HG03175 (cell line): ENCODE data around the gene ZMYM4.
"Not testable (repeated sequence)": the region's sequence is repeated elsewhere in the genome, so short reads cannot be mapped to it uniquely, and the experiment has no call there.

Source experiments
- ATAC-seq: cut with Tn5 transposase; IDR thresholded peaks from one replicate; pipeline ENCODE4 v1.9.1; 2021; ENCODE audit warnings: mild to moderate bottlenecking, moderate library complexity; ENCODE audit not compliant: unreplicated experiment

The ZMYM4 gene

DNA sequence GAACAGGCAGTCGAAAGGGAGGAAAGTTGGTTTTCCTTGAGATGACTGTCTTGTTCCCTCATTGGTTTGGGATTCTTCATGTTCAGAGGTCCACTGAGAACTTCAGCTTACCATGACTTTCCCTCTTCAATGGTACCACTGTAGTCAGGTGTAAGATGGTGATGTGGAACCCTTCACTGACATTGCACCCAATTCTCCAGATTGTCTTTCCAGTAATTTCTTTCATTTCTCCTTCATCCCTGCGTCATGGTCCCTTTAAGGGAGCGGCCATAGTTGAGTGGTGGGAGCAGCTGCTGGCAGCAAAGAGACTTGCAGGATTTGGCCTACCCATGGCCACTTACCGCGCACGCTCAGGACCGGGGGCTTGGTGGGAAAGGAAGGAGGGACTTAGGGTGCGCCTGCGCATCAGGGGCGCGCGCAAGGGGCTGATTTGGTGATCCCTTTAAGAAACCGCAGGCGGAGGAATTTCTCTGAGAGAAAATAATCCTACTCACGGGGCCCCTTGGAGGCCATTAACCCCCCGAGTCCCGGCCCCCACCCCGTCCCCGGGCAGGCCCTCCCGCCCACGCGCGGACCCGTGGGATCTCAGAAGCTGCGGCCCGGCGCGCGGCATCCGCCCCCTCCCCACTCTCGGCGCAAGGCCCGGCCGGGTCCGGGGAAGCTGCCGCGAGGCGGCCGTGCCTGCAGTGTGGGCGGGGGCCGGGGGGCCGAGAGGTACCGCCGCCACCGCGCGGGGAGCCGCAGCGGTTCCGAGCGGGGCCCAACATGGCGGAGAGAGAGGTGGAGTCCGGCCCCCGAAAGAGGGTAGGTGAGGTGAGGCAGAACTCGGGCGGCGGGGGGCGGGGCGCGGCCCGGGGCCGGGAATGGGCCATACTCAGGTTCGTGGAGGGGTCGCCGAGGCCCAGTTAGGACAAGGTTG lies at the start of gene ZMYM4:
Gene ZMYM4 (plus strand): TSS at position 428 of the 919 bp plus-strand sequence. CDS start 338 bp downstream, at position 766.
- peak; percentile 87 for ATAC-seq

DNA sequence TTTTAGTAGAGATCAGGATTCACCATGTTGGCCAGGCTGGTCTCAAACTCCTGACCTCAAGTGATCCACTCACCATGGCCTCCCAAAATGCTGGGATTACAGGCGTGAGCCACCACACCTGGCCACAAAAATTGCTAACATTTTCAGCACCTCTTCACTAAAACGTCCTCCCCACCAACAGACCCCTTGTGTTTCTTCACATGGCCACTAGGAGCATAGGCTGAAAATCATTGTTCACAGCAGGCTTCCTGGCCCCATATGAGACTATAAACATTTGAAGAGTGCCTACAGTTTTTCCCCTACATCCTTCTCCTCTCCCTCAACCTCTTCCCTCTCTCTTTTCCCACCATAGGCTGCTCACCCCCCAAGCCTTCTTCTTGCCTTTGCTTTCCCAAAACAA lies 47.5 kb upstream of the ZMYM4 start:
- ATAC-seq, result no peak

DNA sequence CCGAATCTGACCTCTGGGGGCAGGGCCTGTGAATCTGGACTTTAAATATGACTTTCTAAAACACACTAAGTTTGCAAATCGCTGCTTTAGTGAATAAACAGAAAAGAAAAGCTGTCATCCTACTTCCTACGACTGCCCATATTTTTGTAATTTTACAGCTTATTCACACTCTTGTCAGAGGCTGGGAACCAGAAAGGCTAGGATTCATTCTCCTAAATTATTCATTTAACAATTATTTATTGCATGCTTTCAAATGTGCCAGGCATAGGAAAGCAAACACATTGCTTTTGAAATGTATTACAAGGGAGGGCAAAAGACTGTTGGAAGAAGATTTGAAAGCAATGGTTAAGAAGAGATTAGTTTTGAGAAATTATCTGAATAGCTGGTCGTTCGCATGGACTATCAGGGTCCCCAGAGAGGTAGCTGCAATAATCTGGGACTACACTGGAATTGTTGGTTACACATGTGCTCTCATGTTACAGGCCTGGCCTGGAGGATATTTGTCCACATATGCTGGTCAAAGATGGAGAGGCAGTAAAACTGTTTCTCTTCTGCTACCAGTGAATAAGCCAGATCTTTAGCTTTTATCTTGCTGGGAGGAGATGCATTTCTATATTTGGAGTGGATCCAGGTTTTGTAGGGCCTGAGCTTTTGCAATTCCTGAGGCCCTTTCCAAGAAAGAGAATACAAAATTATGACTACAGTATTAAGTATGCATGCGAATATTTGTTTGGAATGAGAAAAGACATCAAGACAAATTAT lies 46.0 kb upstream of the ZMYM4 start:
- no peak for ATAC-seq

DNA sequence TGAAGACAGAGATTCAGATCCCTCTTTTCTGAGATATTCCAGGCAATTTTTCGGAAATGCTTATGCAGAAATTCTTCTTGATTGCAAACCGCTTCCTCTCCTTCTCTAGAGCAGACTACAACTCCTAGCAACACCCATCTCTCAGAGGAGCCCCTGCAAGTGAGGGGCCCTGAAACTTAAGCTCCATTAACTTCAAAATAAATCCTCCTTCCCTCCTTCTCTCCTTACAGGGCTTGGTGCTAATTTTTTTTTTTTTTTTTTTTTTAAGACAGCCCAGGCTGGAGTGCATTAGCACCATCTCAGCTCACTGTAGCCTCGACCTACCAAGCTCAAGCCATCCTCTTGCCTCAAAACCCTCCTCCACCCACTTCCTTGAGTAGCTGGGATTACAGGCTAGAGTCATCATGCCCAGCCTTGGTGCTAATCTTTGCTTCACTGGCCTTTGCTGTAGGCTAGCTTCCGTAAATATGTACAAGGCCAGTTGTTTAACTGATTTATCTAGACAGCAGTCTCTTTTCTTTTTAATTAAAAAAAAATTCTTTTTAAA lies 45.4 kb upstream of the ZMYM4 start:
- ATAC-seq, result no peak

DNA sequence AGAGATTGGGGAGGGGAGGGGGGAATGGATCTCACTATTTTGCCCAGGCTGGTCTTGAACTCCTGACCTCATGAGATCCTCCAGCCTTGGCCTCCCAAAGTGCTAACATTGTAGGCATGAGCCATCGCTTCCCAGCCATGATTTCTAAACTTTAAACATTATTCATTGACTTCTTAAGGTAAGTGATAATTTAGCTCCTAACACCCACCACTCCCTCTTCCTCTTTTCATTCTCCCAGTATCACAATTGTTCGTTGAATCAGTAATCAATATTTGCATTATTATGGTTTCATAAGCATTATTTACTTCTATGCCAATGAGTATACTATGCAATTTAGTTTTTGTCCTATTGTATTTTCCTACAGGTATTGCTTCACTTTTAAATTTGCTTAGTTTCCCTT lies 42.0 kb upstream of the ZMYM4 start:
- ATAC-seq, result no peak

DNA sequence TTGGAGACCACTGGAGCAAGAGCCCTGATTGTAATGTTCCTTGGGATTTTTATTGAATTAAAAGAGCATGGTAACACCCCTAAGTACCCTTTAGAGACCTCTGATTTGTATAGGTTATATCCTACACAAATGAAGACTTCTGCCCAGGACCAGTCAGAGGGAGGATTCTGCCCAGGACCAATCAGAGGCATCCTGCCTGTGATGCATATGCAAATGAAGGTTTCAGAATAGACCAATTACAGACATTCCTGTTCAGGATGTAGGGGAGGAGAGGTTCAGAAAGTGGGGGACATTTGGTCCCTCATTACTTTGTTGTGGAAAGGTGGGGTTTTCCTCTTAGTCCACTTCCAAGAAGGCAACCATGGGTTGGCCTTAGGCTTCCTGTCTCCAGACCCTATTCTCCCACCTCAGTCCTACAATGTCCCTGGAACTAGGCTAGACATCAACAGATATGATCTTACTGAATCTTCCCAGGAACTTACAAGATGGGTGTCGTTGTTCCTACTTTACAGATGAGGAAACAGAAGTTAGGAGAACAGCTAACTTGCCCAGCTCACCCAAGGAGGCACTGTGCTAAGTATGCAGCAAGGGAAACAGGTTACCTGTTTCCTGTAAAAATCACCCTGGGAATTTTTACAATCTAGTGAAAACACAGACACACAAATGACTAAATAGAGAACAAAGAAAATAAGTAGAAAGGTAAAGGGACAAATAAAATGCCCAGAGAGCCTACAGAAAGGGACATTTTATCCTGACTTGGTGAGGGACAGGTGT lies 38.7 kb upstream of the ZMYM4 start:
- no peak for ATAC-seq

DNA sequence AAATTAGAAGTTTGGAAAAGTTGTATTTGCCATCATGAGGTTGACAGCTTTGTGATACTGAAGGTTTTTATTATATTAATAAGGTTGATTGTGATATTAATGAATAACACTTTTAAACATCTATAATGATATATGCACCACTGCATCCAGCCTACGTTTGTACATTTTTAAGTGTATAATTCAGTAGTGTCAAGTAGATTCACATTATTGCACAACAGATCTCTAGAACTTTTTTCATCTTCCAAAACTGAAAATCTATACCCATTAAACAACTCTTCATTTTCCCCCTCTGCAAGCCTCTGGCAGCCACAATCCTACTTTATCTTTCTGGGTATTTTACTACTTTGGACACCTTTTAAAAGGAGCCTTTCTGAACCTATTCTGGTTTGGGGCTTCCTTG lies 37.2 kb upstream of the ZMYM4 start:
- no peak for ATAC-seq

DNA sequence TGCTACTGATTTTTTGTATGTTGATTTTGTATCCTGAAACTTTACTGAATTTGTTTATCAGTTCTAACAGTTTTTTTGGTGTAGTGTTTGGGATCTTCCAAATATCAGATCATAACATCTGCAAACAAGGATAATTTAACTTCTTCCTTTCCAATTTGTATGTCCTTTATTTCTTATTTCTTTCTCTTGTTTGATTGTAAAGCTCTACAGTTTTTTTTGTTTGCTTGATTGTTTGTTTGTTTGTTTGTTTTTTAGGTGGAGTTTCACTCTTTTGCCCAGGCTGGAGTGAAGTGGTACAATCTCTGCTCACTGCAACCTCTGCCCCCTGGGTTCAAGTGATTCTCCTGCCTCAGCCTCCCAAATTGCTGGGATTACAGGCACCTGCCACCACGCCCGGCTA lies 31.7 kb upstream of the ZMYM4 start:
- not testable (repeated sequence) for ATAC-seq

DNA sequence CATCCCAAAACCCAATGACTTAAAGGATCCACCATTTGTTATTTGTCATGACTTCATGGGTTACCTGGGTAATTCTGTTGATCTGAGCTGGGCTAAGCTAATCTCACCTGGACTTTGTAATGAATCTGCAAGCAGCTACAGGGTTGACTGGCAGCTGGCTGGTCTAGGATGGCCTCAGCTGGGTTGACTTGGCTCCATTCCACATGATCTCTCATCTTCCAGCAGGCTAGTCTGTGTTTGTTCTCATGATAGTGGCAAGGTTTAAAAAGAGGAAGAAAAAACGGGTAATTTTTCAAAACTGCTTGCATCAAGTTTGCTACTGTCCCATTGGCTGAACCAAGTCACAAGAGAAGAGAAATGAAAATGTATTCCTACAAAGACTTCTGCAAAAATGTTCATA lies 24.8 kb upstream of the ZMYM4 start:
- no peak for ATAC-seq

DNA sequence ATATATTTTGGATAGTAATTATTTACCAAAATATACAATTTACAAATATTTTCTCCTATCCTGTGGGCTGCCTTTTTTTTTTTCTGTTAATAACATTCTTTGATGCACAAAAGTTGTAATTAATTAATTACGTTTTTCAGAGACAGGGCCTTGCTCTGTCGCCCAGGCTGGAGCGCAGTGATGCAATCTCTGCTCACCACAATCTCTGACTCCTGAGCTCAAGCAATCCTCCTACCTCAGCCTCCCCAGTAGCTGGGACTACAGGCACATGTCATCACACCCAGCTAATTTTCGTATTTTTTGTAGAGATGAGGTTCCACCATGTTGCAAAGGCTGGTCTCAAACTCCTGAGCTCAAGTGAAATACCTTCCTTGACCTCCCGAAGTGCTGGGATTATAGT lies 21.3 kb upstream of the ZMYM4 start:
- ATAC-seq, result no peak

DNA sequence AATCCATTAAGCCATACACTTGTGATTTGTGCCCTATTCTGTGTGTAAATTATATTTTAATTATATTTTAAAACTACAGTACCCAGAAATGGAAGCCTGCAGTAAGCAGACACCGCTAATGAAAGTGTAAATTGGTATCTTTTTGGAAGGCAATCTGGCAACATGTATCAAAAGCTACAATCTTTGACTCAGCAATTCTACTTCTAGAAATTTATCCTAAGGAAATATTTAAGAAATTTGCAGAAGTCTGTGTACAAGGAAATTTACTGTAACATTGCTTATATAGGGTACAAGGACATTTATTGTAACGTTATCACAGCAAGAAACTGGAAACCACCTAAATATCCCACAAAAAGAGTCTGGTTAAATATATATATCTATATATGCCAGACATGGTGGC lies 14.6 kb upstream of the ZMYM4 start:
- no peak for ATAC-seq

DNA sequence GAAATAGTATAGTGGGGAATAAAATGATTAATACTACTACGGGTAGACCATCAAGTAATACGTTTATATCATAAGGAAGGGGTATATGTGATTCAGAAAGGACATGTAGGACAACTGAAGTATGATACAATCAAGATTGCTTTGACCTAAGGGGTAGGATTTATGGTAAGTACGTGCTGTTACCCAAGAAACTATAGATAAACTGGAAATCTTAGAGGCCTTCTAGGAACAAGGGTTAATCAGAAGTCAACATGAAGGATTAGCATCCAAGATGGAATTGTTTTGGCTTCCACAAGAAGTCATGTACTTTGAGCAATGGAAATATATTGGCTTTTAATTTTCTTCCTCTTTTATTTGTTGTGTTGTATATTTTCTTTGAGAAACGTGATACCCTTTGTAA lies 13.2 kb upstream of the ZMYM4 start:
- no peak for ATAC-seq

DNA sequence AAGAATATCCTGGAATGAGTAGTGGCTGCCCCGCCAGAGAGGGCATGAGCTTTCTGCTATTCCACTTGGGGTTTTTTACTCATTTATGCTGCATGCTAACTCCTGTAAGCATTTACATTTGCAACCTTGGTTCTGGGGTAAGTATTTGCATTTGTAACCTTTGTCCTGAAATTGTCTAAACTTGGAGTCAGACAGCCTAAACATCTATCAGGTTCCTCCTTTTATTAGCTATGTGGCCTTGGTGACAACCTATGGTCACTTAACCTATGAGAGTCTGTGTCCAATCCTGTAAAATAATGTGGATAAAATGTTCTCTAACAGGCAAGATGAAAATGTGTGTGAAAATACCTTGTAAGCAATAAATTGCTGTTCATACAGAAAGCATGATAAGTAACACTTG lies 8.9 kb upstream of the ZMYM4 start:
- no peak for ATAC-seq

DNA sequence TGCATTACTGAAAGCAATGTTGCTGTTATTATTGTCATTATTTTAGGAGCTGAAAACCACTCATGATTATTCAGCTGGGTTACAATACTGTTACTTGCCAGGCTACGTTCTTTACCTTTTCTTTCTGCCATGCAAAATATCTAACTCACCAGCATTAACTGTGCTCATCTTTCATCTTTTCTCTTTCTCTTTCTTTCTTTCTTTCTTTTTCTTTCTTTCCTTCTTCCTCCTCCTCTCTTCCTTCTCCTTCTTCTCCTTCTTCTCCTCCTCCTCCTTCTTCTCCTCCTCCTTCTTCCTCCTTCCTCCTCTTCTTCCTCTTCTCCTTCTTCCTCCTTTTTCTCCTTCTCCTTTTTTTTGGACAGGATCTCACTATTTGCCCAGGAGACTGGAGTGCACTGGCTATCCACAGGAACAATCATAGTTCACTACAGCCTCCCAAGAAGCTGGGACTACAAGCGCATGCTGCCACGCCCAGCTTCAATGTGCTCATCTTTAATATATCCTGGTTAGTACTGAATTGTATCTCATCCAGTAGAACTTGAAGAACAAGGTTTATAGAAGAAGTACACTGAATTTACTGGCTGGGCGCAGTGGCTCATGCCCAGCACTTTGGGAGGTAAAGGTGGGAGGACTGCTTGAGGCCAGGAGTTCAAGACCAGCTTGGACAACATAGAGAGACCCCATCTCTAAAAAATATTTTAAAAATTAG lies 6.9 kb upstream of the ZMYM4 start:
- ATAC-seq, result no peak

DNA sequence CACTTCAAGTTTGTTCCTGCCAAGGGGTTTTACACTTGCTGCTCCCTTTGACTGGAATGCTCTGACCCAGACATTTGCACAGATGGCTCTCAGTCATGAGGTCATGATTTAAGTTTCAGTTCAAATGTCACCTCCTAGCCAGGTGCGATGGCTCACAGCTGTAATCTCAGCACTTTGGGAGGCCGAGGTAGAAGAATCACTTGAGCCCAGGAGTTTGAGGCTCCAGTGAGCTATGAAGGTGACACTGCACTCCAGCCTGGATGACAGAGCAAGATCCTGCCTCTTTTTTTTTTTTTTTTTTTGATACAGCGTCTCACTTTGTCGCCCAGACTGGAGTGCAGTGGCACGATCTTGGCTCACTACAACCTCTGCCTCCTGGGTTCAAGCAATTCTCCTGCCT lies 4.5 kb upstream of the ZMYM4 start:
- no peak for ATAC-seq

DNA sequence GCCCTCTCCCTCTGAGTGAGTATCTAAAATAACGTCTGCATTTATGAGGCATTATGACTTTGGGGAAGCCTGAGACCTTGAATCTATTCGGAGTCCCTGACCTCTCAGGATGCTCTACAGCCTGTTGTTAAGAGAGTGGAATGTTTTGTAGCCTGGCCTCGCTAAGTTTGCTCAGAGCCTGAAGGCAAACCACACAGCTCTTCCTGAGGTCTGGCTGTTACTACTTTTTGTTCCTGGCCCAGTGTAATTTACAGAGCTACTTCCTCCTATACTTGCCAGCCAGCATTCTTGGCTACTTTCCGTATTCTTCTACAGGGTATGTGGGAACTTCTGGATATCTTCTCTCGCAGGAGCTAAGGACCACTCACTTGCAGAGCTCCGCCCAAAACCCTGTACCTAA lies 3.6 kb upstream of the ZMYM4 start:
- no peak for ATAC-seq

DNA sequence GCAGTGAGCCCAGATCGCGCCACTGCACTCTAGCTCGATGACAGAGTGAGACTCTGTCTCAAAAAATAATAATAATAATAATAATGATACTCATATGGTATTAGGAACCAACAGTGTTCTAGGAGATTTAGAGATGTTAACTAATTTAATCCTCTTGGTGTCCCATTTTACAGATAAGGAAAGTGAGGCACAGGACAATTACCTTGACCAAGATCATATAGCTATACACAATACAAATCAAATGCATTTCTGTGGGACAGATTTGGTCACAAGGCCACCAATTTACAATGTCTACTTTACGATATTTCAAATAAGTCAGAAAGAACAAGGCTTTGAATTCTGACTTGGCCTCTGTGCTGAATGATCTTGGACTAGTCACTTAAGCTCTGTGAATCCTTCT lies 2.2 kb upstream of the ZMYM4 start:
- ATAC-seq, result no peak

DNA sequence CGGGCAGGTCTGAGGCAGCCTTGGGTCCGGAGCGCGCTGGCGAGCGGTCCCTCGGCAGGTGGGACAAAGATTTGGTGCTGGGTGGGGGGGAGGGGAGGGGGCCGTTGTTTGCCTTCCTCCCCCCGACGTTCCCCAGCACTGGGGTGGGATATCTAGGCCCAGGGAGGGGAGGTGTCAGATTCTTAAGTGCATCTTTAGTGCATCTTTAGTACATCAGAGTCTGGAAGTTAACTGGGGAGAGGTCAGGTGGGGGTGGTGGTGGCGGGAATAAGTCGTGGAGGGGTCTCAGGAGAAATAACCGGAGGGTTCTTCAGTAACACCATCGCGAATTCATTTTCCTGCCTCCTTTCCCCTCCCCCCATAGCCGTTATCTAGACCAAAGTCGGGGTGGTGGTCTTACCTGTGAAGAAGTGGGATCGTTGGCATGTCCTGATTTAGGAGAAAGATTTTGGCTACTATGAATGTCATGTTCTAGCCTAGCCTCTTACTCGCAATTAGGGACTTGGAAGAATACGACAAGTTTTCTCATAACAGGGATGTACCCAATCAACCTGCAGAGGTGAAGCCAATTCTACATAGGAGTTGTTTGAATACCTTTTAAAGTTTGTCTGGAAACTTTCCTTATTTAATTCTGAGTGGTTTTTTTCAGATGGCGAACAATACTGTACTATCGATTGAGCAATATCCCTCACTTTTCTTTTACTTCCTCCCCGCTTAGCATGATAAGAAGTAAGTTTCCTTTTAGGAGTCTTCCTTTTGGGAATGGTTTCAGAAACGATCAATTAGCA lies 886 bp downstream of the ZMYM4 start:
- no peak for ATAC-seq

DNA sequence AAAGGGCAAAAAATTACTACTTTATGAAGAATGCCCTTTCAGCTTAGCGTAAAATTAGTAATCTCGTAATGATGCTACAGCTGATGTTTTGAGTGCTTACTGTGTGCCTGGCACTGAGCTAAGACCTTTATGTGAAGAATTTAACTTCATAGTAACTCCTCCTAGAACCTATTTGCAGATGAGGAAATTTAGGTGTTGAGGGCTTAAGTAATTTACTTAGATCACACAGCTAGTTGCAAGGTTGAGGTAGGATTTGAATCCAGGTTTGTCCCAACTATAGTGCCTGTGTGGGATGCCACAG lies 1.4 kb downstream of the ZMYM4 start:
- ATAC-seq, result no peak

DNA sequence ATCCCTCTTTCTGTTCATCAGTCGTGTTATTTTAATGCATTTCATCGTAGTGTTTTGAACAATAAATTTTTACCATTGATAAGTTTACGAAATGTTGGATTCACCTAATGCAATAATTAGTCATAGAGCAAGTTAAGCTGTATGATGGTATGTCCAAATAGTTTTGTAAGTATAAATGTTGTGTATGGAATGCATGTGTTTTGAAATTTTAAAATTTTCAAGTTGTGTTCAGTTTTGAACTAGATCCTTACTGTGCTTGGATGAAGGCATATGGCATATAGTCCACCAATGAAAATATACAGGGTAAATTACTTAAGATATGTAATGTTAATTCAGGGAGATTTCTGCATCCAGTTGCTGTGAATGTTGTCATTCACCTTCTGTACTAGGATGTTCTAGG lies 2.3 kb downstream of the ZMYM4 start:
- no peak for ATAC-seq
